GM11168 (cell line): ENCODE measurements around the gene ACOXL.
"Not testable (repeated sequence)": the region's sequence is repeated elsewhere in the genome, so short reads cannot be mapped to it uniquely, and the experiment has no call there.

ENCODE experiments used
- in situ Hi-C: fragments of 300-500 bp; cut with MboI; formaldehyde crosslinking; loops from one replicate; pipeline ENCODE4 v1.12.0; 2022; ENCODE audit warnings: low sequenced_read_pairs; ENCODE audit not compliant: unreplicated experiment

Gene ACOXL

DNA sequence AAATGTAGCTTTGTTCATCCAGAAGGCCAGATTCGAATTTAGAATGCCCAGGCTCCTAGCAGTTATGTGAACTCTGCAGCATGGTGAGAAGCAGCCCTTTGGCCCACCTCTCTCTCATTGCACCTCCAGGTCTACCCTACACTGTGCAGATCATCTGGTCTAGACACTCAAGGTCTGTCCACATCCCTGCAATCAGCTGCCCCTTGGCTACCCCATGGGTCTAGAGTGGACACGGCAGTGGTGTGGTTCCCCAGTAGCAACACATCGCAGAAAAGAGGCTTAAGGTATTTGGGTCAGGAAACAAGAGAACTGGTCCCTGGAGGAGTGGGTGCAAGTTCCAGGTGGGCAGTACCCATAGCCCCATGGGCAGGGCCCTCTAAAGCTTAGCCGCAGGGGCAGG is 311.7 kb downstream of the ACOXL start:
- in situ Hi-C loops, result no loop called here

DNA sequence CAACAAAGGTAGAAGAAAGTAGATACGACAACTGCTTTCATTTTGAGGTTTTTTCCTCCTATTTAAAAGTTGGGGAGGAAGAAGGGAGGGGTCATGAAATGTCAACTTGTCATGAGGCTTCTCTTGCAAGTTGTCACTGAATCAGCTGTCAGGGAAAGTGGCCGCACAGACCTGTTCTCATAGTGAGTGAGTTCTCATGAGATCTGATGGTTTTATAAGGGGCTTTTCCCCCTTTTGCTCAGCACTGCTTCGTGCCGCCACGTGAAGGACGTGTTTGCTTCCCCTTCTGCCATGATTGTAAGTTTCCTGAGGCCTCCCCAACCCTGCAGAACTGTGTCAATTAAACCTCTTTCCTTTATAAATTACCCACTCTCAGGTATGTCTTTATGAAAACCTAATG is 312.9 kb downstream of the ACOXL start:
- in situ Hi-C loops, result not testable (repeated sequence)

DNA sequence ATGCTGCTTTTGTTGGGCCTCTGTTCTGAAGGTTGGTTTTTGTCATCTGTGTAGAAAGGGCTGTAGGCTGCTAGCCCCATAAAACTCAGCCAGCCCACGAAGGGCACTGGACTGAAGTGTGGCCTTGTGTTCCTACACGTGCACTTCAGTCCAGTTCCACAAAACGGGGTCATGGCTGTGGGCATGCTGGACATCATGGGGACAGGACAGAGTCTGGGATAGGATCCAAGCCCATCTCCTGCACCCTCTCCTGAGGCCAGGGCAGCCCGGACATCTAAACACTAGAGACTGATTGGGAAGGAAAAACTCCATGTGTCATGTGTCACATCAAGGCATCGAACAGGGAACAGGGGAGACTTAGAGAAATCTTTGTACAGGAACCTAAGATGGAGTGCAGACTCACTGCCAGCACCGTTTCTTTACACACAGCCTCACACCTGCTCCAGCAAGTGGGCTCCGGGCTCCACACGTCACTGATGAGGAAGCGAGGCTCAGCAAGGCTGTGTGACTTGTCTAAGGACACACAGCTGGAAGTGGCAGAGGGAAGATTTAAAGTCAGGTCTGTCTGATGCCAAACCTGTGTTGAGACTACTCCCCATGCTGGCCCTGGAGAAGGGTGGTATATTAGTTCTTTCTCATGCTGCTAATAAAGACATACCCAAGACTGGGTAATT is 313.5 kb downstream of the ACOXL start:
- in situ Hi-C loops, result no loop called here

DNA sequence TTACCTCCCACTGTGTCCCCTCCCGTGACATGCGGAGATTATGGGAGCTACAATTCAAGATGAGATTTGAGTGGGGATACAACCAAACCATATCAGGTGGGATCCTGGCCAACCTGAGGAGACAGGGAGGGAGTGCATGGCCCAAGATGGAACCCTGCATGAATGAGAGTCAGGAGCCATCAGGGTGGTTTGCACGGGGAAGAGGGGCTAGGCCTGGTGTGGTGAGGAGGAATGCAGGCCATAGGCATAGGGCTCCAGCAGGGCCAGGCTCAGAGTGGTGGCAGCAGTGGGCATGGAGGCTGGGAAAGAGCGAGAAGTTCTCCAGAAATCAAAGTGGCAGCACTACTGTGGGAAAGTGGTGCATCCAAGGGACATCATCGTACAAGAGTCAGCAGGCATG is 314.3 kb downstream of the ACOXL start:
- in situ Hi-C loops, result no loop called here

DNA sequence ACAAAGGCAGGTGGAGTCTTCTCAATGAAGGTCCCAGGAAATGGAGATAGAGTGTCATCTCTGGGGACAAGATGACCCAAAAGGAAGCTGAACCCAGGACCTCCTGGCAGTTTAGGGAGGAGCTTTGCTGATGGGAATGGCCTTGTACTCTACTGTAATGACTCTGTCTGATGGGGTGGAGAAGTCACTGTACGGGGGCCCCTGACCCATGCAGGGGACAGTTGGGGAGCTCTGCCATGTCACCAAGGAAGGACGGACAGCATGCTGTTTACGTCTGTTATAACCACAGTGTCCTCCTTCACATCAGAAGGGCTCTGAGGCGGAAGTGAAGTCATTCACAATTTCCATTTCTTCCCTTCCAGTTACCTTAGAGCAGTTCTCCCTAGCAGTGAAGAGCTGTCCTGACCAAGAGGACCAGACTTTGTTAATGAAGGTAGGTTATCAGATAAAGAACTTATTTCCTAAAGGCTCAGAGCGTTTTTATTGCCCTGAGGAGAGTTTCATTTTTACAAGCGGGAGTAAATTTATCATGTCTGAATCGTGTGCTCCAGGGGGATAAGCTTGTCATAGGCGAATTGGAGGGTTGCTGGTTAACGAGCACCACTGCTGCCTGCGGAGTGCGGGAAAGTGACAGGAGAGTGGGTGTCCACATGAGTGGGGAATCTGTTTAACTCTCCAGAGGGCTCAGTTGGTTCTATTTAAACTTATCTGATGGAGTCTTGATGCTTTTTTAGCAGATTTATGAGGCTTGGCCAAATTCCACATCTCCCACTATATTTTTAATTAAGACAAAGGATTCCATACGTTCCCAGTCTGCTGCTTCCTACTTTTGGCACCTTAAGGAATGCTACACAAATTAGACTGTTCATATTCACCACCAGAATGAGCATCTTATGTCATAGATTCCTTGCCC is 316.7 kb downstream of the ACOXL start:
- in situ Hi-C loops, result no loop called here

DNA sequence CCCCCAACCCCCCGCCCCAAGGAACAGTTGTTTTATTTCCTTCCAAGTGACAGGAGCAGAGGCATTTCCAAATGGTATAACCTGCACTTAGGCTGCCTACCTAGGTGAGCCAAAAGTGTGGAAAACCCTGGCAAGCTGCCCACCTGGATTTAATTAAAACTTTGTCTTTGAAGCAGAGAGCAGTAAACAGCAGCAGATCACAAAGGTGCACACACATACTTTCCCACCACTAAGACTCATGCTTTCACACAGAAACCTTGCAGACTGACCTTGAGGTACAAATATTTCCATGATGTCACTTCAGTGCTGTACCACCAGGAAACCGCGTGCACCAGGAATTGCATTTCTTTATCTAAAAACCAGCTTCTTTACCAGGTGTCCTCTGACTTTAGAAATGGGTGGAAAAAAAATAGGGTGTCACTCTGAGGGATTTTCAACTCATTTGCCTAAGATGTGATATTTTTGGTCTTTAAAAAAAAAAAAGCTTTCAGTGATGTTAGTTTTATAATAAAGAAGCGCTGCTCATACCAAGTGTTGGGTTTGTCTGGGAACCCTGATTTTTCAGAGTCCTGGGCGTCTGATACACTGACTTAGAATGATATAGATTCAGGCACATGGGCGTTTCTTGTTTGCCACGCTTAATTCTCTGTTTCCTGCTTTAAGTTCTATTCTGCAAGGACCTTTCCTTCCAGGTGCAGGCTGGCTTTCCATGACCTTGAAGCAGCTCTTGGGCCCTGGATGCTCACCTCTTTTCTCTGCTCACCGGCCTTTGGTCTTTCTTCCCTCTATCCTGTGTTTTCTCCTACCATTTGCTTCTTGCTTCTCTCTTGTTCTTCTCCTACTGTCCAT is 317.6 kb downstream of the ACOXL start:
- in situ Hi-C loops, result no loop called here

DNA sequence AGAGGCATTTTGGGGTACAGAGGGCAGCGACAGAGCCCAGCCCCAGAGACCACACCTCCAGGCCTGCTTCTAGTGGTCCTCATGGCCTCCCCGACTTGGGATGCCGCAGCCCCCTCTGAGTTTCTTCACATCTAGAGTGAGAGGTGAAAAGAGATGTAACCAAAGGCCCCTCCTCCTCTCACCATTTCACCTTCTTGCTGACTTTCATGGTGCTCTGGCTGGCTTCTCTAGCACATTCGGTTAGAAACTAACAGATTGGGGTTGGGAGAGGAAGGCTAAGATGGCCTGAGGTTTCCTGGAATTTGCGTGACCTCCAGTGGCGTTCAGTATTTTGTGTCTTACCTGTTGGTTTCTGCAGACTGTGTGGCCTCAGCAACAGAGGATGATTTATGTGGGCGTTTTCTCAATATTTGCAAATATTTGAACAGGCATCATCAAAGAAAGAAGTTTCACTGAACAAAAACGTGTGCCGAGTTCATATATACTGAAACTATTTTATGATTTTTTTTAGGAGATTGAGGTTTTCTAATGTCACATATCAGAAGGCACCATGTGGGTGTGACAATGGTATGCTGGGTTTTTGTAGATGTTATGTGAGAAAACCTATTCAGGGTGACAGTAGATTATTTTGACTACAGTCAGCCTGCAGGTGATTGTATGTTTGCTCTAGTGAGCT is 318.5 kb downstream of the ACOXL start:
- in situ Hi-C loops, result no loop called here

DNA sequence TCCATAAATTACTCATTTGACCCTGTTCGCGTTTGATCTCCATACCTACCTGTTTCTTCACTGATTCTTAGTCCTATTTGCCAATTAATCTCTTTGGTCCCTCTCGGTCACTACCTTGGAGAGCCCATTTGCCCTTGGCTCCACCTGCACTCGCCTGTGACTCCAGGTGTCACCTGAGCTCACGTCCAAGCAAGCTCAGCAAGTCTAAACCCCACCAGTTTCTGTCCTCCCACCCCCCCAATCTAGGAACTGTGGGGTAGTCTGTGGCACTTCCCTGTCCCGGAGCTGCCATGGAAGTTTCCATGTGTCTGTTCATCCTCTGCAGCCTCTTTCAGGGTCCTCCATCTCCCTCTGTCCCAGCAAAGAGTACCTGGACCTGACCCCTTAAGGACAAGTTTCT is 320.2 kb downstream of the ACOXL start:
- in situ Hi-C loops, result no loop called here

DNA sequence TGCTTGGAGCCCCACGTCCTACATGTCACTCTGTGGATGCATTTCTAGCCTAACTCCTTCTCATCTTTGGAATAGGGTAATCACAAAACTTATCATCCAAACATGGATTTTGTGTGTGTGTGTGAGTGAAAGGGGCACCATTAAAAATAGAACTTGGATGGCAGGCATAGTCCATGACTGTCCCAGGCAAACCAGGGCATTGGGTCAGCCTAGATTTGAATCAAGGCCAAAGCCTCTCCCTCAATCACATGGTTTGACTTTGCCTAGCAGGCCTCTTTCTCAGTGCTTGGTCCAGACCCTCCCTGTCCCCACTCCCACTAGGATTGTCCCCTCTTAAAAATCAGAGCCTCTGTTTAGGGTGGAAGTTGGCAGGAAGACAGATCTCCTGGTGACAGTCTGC is 320.9 kb downstream of the ACOXL start:
- in situ Hi-C loops, result no loop called here

DNA sequence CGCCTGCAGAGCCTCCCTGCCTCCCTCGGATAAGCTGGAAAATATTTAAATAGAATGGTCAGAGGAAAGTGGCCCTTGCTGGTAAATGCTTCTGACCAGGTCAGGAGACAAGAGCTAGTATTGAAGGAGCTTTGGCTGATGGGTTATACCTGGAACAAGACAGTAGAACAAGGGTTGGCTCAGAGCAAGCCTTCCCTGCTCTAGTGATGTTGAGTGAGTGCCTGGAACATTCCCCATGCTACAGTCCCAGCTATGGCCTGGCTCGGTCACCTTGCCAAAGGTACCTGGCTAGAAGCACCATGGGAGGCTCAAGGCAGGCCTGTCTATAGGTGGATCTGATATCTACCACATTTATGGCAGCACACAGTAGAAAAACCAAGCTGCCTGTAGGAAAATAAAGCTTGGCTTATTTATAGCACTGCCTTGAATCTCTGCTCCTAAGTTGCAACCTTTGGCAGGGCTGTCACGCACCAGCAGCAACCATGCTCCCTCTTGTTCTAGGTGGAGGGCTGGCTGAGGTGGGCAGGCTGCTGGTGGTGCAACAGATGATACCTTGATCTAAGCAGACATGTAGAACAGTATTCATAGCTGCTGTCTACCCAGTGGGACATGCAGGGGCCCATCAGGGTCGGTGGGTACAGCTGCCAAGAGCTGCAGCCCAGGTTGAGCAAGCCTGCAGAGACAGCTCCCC is 321.6 kb downstream of the ACOXL start:
- in situ Hi-C loops, result no loop called here

DNA sequence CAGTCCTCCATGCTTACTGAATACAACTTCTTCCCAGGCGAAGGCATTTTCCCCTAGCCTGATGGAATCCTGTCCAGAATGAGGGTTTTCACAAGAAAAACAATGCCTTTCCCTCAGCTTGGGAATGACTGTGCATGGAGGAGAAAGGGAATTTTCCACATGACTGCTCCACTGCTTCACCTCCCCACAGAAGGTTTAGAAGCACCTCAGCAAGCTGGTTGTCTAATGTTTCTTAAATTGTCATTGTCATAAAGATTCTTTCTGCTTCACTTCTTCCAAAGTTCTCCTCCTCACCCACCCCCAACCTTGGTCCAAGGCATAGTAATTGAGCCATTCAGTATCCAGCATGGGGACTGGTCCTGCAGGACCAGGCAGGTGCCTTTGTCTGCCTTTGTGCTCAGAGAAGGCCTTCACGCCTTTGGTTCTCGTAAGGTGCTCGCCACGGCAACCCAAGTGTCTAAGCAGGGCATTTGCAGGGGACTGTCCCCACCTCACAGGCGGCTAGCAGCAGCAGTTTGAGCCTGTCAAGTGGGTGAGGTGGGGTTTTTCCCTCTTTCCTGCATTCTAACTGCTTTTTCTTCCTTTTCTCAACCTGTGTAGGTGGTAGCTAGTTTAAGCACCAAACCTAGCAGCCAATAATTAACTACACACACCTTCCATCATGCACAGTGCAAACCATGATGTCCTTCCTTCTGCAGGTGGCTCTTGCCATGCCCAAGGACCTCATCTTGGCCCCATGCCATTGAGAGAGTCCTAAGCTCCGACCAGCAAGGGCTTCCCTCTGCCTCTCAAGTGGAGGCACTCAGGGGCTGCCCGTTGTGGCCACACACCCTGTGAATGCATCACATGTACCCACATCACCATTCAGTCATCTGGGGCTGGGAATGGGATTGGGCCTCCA is 322.7 kb downstream of the ACOXL start:
- in situ Hi-C loops, result no loop called here

DNA sequence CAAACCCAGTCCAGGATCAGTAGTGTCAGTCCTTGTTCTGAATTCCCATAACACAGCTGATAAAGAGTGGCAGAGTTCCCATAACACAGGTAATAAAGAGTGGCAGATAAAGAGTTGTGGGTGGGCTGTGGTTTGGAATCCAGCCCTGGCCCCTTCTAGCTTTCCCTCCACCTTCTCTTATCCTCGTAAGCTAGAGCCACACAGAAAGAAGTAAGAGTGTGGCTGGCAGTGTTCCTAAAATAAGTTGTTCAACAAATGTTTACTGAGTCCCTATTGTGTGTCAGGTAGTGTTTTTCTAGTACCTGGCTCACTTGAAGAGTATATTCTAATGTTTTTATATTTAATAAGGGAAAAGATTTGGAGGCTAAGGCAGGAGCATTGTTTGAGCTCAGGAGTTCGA is 323.4 kb downstream of the ACOXL start:
- in situ Hi-C loops, result no loop called here

DNA sequence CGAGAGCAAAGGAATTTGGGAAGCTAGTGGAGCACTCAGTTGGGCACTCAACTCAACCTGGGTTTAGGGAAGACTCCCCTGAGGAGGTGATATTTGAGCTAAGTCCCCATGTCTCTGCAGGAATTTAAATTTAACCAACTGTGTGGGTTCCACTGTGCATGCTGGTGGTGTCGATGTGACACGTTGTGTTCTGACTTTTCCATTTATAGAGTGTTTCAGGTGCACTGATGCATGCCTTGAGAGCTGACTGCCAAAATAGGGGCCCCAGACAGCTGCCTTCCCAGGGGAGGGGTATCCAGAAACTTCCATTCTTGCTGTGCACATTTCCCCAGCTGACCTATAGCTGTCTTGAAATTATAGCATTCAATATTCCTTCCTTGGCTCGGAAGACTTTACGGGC is 324.7 kb downstream of the ACOXL start:
- in situ Hi-C loops, result no loop called here

DNA sequence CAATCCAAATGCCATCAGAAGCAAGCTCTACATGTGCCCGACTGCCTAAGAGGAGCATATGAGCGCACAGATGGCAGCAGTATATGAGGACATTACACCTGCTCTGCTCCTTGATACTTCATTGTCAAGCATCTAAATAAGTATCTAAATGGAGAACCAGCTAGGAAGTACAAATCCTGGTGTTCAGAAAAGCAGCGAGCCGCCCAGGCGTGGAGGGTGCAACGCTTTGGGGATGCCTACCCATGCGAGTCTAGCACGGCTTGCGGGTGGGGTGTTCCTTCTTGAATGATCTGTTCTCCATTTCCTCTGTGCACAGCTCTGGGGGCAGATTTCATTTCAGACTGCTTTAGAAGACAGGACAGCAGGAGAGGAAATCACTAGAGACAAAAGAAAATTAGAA is 325.3 kb downstream of the ACOXL start:
- in situ Hi-C loops, result no loop called here

DNA sequence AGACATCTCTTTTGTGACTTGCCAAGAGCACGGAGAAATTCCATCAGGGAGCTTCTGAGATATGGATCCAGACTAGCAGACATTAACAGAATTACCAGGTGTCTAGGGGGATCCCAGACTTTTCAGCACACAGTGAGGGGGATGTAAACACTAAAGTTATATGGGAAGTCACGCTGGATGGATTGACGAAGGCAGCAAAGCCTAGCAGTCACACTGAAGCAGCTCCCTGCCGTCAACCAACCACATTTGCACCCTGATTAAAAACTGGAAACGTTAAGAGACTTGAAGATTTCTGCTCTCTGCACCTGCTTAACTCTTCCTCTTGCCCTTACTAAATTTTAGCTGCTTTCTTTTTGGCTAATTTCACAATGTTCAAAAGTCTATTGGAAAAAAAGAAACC is 325.9 kb downstream of the ACOXL start:
- in situ Hi-C loops, result no loop called here

DNA sequence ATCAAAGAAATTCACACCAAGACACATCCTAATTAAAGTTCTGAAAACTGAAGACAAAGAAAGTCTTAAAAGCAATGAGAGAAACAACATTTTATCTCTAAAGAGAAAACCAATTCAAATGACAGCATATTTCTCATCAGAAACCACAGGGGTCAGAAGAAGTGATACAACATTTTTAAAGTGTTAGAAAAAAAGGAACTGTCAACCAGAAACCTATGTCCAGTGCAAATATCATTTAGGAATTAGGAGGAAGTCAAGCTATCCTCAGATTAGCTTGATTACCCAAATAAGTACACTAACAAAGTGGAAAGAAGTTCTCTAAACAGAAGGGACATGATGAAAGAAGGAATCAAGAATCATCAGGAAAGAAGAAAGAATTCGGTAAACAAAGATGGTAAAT is 328.8 kb downstream of the ACOXL start:
- in situ Hi-C loops, result no loop called here

DNA sequence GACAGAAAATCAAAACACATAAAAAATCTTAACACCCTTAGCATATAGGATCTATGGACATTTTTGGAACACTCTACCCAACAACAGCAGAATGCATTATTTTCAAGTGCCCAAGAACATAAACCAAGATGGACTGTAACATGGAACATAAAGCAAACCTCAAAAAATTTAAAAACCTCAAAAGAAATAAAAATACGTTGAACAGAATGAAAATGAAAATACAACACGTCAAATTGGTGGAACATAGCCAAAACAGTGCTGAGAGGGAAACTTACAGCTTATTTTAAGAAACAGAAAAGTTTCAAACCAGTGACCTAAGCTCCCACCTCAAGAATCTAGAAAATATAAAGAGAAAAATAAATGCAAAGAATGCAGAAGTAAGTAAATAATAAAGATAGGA is 330.0 kb downstream of the ACOXL start:
- in situ Hi-C loops, result no loop called here

DNA sequence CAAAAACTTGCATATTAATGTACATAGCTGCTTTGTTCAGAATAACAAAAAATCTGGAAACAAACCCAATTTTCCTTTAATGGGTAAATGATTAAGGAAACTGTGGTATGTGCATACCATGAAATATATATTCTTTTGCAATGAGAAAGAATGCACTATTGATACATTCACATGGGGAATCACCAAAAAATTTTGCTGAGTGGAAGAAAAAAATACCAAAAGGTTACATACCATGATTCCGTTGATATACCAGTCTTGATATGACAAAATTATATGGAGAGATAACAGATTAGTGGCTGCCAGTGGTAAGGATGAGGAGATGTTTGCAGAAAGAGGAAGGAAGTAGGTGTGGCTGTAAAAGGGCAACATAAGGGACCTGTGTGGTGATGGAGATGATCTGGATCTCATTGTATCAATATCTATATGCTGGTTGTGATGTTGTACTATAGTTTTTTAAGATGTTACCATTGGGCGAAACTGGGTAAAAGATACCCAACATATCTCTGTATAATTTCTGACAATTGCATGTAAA is 333.8 kb downstream of the ACOXL start:
- in situ Hi-C loops, result no loop called here
